Smooth muscle cell (in vitro differentiated cells): ENCODE measurements around the gene TMEM244. TPM values are rescaled to one million over a fixed set of nuclear protein-coding genes. Genes with fewer than 3 reads are reported as not detected.

Experiments
- DNase-seq: peaks from one replicate; lab custom pipeline; 2025; ENCODE audit not compliant: unreplicated experiment; lab: John Stamatoyannopoulos, UW
- H2AFZ ChIP-seq: fragments of 200-600 bp; sonication (generic); 2 replicates; pipeline ENCODE4 v1.6.0; 2016; ENCODE audit warnings: antibody characterized with exemption, low read depth, mild to moderate bottlenecking
- H3F3A ChIP-seq: fragments of 200-600 bp; sonication (generic); 2 replicates; pipeline ENCODE4 v1.6.0; 2017; ENCODE audit warnings: antibody characterized with exemption, low read depth
- H3K27ac ChIP-seq: fragments of 200-600 bp; sonication (generic); 2 replicates; pipeline ENCODE4 v1.5.1; 2016; ENCODE audit warnings: low read depth, mild to moderate bottlenecking
- H3K27me3 ChIP-seq: fragments of 200-600 bp; sonication (generic); 2 replicates; pipeline ENCODE4 v1.6.1; 2016; ENCODE audit warnings: low read depth, mild to moderate bottlenecking
- H3K36me3 ChIP-seq: fragments of 200-600 bp; sonication (generic); 2 replicates; pipeline ENCODE4 v1.5.1; 2016; ENCODE audit warnings: low read depth
- H3K4me1 ChIP-seq: fragments of 200-600 bp; sonication (generic); 2 replicates; pipeline ENCODE4 v1.5.1; 2016; ENCODE audit warnings: low read depth
- H3K4me2 ChIP-seq: fragments of 200-600 bp; sonication (generic); 2 replicates; pipeline ENCODE4 v1.6.0; 2016; ENCODE audit warnings: mild to moderate bottlenecking
- H3K4me3 ChIP-seq: fragments of 200-600 bp; sonication (generic); 2 replicates; pipeline ENCODE4 v1.5.1; 2016; ENCODE audit warnings: mild to moderate bottlenecking
- H3K79me2 ChIP-seq: fragments of 200-600 bp; sonication (generic); 2 replicates; pipeline ENCODE4 v1.6.0; 2016; ENCODE audit warnings: low read depth, mild to moderate bottlenecking
- H3K9ac ChIP-seq: fragments of 200-600 bp; sonication (generic); 2 replicates; pipeline ENCODE4 v1.6.0; 2016; ENCODE audit warnings: low read depth
- H3K9me3 ChIP-seq: fragments of 200-600 bp; sonication (generic); replicated peaks from 2 replicates; pipeline ENCODE4 v1.5.1; 2016; ENCODE audit warnings: low read depth
- H4K20me1 ChIP-seq: fragments of 200-600 bp; sonication (generic); 2 replicates; pipeline ENCODE4 v1.6.0; 2016; ENCODE audit warnings: low read depth
- CTCF ChIP-seq: fragments of 200-600 bp; sonication (generic); IDR thresholded peaks from 2 replicates; pipeline ENCODE4 v1.5.1; 2017; ENCODE audit warnings: borderline replicate concordance, mild to moderate bottlenecking, antibody characterized with exemption; ENCODE audit not compliant: insufficient read depth, poor library complexity, severe bottlenecking
- WGBS: methylation state at CpG from one replicate; pipeline ENCODE4 v1.1.7; 2016; ENCODE audit warnings: low lambda C conversion rate; 5-methylcytosine and 5-hydroxymethylcytosine counted together
- polyA plus RNA-seq: library from polyadenylated mRNA; unstranded; fragments of >200 nt; fragmentation: Nextera tagmentation; extraction: Ambion mirVana; gene quantifications from 2 replicates; pipeline ENCODE4 v1.2.1, GENCODE V29; 2016
- total RNA-seq: library from RNA; depleted of rRNA; stranded (reverse); fragments of >200 nt; gene quantifications from 2 replicates; pipeline ENCODE4 v1.2.3, GENCODE V29; 2014

The TMEM244 gene
- total and polyA plus RNA-seq, 2 experiments from 2014 or later, result not detected

- H3K4me2 ChIP-seq, result no peak overlapping the region
- no peak overlapping the region for H3K9ac ChIP-seq
- no peaks in the 10 kb centered on the region for H3K27me3 ChIP-seq
- H3F3A ChIP-seq, result no peaks in the 10 kb centered on the region
- no peaks in the 10 kb centered on the region for H3K9me3 ChIP-seq
- H3K27ac ChIP-seq, result no peak overlapping the region
- no peak overlapping the region for H3K4me3 ChIP-seq
- H4K20me1 ChIP-seq, result no peaks in the 10 kb centered on the region
- H2AFZ ChIP-seq, result no peak overlapping the region
- no peak for DNase-seq
- H3K79me2 ChIP-seq, result no peaks in the 10 kb centered on the region
- H3K36me3 ChIP-seq, result no peaks in the 10 kb centered on the region
- TF ChIP-seq CTCF, result no peak
- no peaks in the 10 kb centered on the region for H3K4me1 ChIP-seq
Observed at GRCh38 chr6:129895692-129896091, 34.6 kb upstream of the TMEM244 start.

- WGBS, result 79% methylated on average over 3 of the region's 3 CpGs
- no peak overlapping the region for H3K27ac ChIP-seq
- H3K4me3 ChIP-seq, result no peak overlapping the region
- no peaks in the 10 kb centered on the region for H3K4me1 ChIP-seq
- no peaks in the 10 kb centered on the region for H3K36me3 ChIP-seq
- no peak for TF ChIP-seq CTCF
- no peaks in the 10 kb centered on the region for H4K20me1 ChIP-seq
- no peaks in the 10 kb centered on the region for H3K27me3 ChIP-seq
- no peak for DNase-seq
- H3K4me2 ChIP-seq, result no peak overlapping the region
- H3K9ac ChIP-seq, result no peak overlapping the region
- H2AFZ ChIP-seq, result no peak overlapping the region
- no peaks in the 10 kb centered on the region for H3F3A ChIP-seq
- H3K9me3 ChIP-seq, result no peaks in the 10 kb centered on the region
- H3K79me2 ChIP-seq, result no peaks in the 10 kb centered on the region
Observed at GRCh38 chr6:129894921-129895320, 33.8 kb upstream of the TMEM244 start.

GRCh38 chr6:129893640-129894039 is 32.5 kb upstream of the TMEM244 start:
- no peaks in the 10 kb centered on the region for H3K4me1 ChIP-seq
- H3F3A ChIP-seq, result no peaks in the 10 kb centered on the region
- H3K4me2 ChIP-seq, result no peak overlapping the region
- no peaks in the 10 kb centered on the region for H3K79me2 ChIP-seq
- TF ChIP-seq CTCF, result peak; percentile 54
- H3K27me3 ChIP-seq, result no peaks in the 10 kb centered on the region
- no peaks in the 10 kb centered on the region for H3K9me3 ChIP-seq
- H3K4me3 ChIP-seq, result no peak overlapping the region
- H3K36me3 ChIP-seq, result no peaks in the 10 kb centered on the region
- H3K27ac ChIP-seq, result no peak overlapping the region
- H4K20me1 ChIP-seq, result no peaks in the 10 kb centered on the region
- H2AFZ ChIP-seq, result no peak overlapping the region
- no peak overlapping the region for H3K9ac ChIP-seq
- no peak for DNase-seq

- DNase-seq, result no peak
- no peak overlapping the region for H3K9ac ChIP-seq
- H3K79me2 ChIP-seq, result no peaks in the 10 kb centered on the region
Observed at GRCh38 chr6:129890701-129891100, 29.6 kb upstream of the TMEM244 start.

More at GRCh38 chr6:129890701-129891100, 29.6 kb upstream of the TMEM244 start:
- Histone ChIP-seq H3K27ac (peak overlapping the region; percentile 31), H3K4me2 (no peak overlapping the region), H3K4me1 (no peaks in the 10 kb centered on the region), H3K27me3 (no peaks in the 10 kb centered on the region), H2AFZ (no peak overlapping the region), H4K20me1 (no peaks in the 10 kb centered on the region), H3K4me3 (no peak overlapping the region), H3F3A (no peaks in the 10 kb centered on the region), H3K36me3 (no peaks in the 10 kb centered on the region), H3K9me3 (no peaks in the 10 kb centered on the region)
- 58% methylated on average over 4 of the region's 4 CpGs for WGBS
- no peak for TF ChIP-seq CTCF
